GM13977 (cell line): ENCODE measurements around the gene SLC25A14.
"Not testable (repeated sequence)": the region's sequence is repeated elsewhere in the genome, so short reads cannot be mapped to it uniquely, and the experiment has no call there.

Experiments
- DNase-seq: peaks from one replicate; pipeline ENCODE4 v3.0.0; 2012; ENCODE audit warnings: low spot score
- in situ Hi-C: fragments of 300-500 bp; cut with MboI; formaldehyde crosslinking; loops from one replicate; pipeline ENCODE4 v1.12.0; 2022; ENCODE audit warnings: low sequenced_read_pairs, low pct_unique_long_range_greater_than_20kb, mixed read lengths, inconsistent platforms; ENCODE audit not compliant: unreplicated experiment
- TF ChIP-seq, protein P1 (sequence below): IDR thresholded peaks from 2 replicates; pipeline ENCODE4 v1.5.1; 2012; ENCODE audit warnings: mild to moderate bottlenecking, control low read depth; ENCODE audit not compliant: insufficient read depth; ENCODE audit errors: extremely low read depth, missing control alignments

Gene SLC25A14

DNA sequence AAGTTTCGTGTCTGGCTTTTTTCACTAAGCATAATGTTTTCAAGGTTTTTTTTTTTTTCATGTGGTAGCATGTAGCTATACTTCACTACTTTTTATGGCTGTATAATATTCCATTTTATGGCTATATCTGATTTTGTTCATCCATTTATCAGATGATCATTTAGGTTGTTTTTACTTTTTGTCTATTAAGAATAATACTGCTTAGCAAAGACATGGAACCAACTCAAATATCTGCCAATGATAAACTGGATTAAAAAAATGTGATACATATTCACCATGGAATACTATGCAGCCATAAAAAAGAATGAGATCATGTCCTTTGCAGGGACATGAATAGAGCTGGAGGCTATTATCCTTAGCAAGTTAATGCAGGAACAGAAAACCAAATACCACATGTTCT, 38.3 kb upstream of the SLC25A14 start:
- TF ChIP-seq, protein P1, sequence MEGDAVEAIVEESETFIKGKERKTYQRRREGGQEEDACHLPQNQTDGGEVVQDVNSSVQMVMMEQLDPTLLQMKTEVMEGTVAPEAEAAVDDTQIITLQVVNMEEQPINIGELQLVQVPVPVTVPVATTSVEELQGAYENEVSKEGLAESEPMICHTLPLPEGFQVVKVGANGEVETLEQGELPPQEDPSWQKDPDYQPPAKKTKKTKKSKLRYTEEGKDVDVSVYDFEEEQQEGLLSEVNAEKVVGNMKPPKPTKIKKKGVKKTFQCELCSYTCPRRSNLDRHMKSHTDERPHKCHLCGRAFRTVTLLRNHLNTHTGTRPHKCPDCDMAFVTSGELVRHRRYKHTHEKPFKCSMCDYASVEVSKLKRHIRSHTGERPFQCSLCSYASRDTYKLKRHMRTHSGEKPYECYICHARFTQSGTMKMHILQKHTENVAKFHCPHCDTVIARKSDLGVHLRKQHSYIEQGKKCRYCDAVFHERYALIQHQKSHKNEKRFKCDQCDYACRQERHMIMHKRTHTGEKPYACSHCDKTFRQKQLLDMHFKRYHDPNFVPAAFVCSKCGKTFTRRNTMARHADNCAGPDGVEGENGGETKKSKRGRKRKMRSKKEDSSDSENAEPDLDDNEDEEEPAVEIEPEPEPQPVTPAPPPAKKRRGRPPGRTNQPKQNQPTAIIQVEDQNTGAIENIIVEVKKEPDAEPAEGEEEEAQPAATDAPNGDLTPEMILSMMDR = no peak
- DNase-seq = no peak
- in situ Hi-C loops = no loop called here

DNA sequence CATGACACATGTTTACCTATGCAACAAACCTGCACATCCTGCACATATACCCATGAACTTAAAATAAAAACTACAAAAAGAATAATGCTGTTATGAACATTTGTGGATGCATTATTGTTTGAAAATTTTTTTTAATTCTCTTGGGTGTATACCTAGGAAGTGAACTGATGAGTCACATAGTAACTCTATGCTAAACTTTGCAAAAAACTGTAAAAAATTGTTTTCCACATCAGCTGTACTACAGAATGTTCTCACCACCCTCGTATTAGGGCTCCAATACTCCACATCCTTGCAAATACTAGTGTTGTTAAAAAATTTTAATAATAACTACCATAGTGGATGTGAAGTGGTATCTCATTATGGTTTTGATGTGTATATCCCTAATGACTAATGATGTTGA, 37.7 kb upstream of the SLC25A14 start:
- in situ Hi-C loops = no loop called here
- TF ChIP-seq, protein P1 = no peak
- DNase-seq = no peak

DNA sequence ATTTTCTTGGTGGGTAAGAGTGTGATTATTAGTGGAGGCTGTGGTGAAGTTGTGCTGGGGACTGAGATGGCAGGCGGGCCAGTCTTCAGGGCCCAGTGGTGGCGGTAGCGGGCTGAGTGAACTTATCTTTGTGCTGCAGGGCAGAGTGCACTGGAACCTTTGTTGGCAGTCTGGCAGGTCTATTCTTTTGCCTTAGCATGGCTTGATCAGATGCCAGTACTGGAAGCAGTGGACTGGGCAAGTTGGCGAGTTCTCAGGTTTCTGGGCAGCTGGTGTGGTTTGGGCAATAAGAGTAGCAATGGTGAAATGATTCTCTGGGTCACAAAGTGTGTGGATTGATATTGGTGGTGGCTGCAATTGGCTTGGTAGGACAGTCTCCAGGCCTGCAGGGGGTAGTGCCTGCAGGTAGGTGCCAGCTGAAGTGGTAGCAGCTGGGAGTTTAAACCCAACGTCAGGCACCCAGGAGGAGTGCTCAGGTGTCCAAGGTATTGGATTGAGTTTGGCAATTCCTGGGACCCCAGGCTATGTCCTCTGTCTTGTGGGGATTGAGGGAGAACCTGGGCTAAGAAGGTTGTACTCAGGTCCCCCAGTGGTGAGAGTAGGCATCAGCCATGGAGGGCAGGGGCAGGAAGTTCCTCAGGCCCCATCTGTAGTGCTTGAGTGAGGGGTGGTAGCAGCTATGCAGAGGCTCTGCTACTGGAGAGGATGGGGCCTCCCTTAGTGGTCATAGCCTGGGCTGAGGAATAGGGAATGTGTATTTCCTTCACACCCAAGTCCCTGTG, 34.9 kb upstream of the SLC25A14 start:
- no peak for DNase-seq
- in situ Hi-C loops = no loop called here
- TF ChIP-seq, protein P1 = no peak

DNA sequence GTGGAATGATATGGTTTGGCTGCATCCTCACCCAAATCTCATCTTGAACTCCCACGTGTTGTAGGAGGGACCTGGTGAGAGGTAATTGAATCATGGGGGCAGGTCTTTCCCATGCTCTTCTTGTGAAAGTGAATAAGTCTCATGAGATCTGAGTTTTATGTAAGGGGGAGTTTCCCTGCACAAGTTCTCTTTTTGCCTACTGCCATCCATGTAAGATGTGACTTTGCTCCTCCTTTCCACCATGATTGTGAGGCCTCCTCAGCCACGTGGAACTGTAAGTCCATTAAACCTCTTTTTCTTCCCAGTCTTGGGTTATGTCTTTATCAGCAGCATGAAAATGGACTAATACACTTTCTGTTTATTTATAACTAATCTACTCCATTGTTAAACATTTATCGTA, 19.8 kb upstream of the SLC25A14 start:
- in situ Hi-C loops, DNase-seq: not testable (repeated sequence)

DNA sequence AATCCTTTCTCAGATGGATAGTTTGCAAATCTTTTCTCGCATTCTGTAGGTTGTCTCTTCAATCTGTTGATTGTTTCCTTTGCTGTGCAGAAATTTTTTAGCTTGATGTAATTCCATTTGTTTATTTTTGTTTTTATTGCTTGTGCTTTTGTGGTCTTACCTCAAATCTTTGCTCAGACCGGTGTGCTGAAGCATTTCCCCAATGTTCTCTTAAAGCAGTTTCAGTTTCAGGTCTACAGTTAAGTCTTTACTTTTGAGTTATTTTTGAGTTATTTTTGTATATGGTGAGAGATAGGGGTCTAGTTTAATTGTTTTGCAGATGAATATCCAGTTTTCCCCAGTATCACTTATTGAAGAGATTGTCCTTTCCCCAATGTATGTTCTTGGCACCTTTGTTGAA, 18.2 kb upstream of the SLC25A14 start:
- TF ChIP-seq, protein P1 = no peak
- peak; percentile 19 for DNase-seq
- in situ Hi-C loops = no loop called here

DNA sequence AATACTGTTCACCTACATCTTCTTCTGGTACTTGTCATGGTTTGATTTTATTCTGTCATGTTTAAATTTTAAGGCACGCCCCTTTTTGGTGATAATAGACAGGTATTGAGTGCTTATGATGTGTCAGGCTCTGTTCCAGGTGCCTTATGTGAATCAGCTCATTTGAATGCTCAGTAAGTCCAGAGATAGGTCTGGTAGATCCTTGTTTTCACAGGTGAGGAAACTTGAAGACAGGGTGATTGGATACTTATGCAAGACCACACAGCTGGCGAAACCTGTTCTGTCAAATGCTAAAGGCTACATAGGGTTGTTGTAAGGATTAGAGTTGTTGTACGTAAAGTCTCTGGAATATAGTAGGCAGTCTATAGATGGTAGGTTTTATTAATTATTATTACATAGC, 9.6 kb upstream of the SLC25A14 start:
- in situ Hi-C loops = no loop called here
- TF ChIP-seq, protein P1 = no peak
- no peak for DNase-seq

DNA sequence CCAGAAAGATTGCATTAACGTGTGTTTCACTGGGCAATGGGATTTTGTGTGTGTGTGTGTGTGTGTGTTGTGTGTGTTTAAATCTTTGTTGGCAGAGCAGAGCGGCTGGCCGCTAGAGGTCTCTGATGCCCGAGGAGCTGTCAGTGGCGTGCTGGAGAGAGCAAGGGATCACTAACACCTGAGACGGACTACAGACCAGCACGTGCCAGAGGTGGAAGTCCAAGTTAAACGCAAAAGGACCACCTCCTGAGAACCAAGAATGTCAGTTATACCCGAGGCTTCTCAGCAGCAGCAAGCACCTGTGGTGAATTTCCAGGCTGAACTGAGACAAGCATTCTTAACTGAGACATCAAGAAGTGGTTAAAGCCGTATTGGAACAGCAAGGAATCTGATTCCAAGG, 9.0 kb upstream of the SLC25A14 start:
- TF ChIP-seq, protein P1 = peak; percentile 69
- in situ Hi-C loops = no loop called here
- peak; percentile 50 for DNase-seq
